Measurements from ENCODE around the gene PTPRT. TPM values are rescaled to one million over a fixed set of nuclear protein-coding genes. Genes with fewer than 3 reads are reported as not detected.

PTPRT gene
- total and polyA plus RNA-seq, 8 donors: 0.23 to 1.8 (median 0.95) TPM

- DNase-seq (no peak), FAIRE-seq (no peak)
- 43 to 50% methylated on average over 3 of the region's 3 CpGs for WGBS, 2 donors
These were observed 543.5 kb downstream of the PTPRT start for GRCh38 chr20:42646250-42646649.

GRCh38 chr20:42641886-42642285 lies 547.8 kb downstream of the PTPRT start:
- TF ChIP-seq CTCF (IDR thresholded peaks at IDR 0.05): no peak
- DNase-seq (peak in 1 of 6 donors; percentile 8), ATAC-seq (peak; percentile 43 to 90 (median 68)), FAIRE-seq (no peak)
- intact Hi-C loops (cut with DNase I): no loop called here
- WGBS, 2 donors: 24 to 27% methylated on average over 1 of the region's 1 CpG
- Histone ChIP-seq H3K27ac (no peak overlapping the region), H3K9me3 (no peaks in the 10 kb centered on the region), H3K4me1 (peaks cover 0 to 8% (median 0%) of the 10 kb centered on the region in 3 donors), H3K36me3 (no peaks in the 10 kb centered on the region), H3K27me3 (no peaks in the 10 kb centered on the region), H3K4me3 (no peak overlapping the region)

More at GRCh38 chr20:42646250-42646649, 543.5 kb downstream of the PTPRT start:
- peaks cover 0 to 8% (median 0%) of the 10 kb centered on the region in 3 donors for H3K4me1 ChIP-seq
- intact Hi-C loops (cut with DNase I): no loop called here
- no peak for TF ChIP-seq CTCF (IDR thresholded peaks at IDR 0.05)
- no peak overlapping the region for H3K4me3 ChIP-seq
- H3K9me3 ChIP-seq: no peaks in the 10 kb centered on the region
- no peak for ATAC-seq
- no peaks in the 10 kb centered on the region for H3K36me3 ChIP-seq
- H3K27ac ChIP-seq: no peak overlapping the region
- H3K27me3 ChIP-seq: no peaks in the 10 kb centered on the region

DNA sequence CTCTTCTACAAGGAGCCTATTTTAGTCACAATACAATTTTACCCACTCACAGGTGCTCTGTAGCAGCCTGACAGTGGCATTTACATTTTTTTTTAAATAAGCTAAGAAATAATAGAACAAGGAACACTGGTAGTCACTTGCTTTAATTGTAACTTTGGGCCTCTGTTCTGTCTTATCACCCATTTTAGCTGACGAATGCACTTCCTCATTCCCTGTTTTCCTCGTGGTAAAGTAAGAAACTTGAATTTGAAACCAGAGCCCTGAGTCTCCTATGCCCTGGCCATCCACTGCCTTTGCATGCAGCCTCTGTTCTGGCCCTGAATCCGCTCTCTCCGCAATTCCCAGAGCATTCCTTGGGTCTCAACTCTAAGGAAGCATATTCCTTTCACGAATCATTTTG lies 550.6 kb downstream of the PTPRT start:
- intact Hi-C loops (cut with DNase I): no loop called here
- WGBS, 2 donors: 63 to 68% methylated on average over 5 of the region's 5 CpGs
- no peak for FAIRE-seq

DNA sequence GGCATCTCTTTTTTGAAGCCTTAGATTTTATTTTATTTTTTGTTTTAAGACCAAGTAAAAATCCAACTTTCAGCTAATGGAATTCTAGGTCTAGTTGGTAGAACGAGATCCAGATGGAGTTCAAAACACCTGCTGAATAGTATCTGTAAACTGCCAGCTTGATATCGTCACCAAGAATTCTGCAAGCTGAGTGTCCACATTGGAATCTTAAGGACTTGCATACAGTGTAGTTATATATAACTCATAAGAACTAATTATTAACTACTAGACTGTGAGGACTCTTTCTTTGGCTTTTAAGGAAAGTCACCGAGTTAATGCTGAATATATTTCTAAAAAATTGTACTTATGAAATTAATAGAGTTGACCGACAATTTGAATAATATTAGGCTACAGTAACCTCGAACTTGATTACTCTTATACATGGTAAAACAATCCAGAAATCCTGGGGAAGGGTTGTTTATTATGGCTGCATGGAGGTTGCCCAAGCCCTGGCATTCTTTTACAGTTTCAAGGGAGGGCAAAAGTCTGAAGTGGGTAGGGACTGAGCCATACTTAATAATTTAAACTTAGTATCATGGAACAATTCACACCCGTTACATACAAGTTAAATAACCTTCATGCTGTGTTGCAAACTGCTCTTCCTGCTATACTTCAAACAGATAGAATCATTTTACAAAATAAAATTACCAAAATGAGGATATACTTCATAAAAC lies 553.9 kb downstream of the PTPRT start:
- no peak for TF ChIP-seq CTCF (IDR thresholded peaks at IDR 0.05)
- no peak overlapping the region for H3K27ac ChIP-seq
- no peaks in the 10 kb centered on the region for H3K36me3 ChIP-seq
- no peaks in the 10 kb centered on the region for H3K27me3 ChIP-seq
- intact Hi-C loops (cut with DNase I): no loop called here
- ATAC-seq: peak in 3 of 4 donors; percentile 63 to 93 (median 66)
- WGBS, 2 donors: 42 to 45% methylated on average over 6 of the region's 6 CpGs
- H3K4me3 ChIP-seq: no peak overlapping the region
- DNase-seq: no peak
- no peaks in the 10 kb centered on the region for H3K4me1 ChIP-seq
- H3K9me3 ChIP-seq: no peaks in the 10 kb centered on the region
- FAIRE-seq: no peak

More for the DNA sequence above, 550.6 kb downstream of the PTPRT start:
- H3K4me3 ChIP-seq: no peak overlapping the region
- H3K9me3 ChIP-seq: no peaks in the 10 kb centered on the region
- ATAC-seq: no peak
- H3K36me3 ChIP-seq: no peaks in the 10 kb centered on the region
- no peak overlapping the region for H3K27ac ChIP-seq
- TF ChIP-seq CTCF (IDR thresholded peaks at IDR 0.05): no peak
- peaks cover 0 to 8% (median 0%) of the 10 kb centered on the region in 3 donors for H3K4me1 ChIP-seq
- no peak for DNase-seq
- H3K27me3 ChIP-seq: no peaks in the 10 kb centered on the region

DNA sequence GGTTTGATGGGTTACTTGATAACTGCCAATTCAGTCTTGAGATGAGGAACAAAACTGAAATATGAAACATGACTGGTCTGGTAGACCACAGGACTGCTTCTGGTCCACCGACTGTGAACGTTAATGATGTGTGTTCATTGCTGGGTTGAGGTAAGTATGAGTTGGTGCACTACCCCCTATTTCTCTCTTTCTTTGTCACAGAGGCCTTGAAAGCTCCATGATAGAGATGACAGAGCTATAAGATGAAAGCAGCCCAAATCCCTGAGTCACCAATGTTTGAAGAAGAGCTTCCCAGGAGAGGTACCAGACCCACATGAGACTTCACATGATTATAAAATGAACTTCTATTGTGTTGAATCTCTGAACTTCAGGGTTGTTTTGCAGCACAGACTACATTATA lies 555.5 kb downstream of the PTPRT start:
- ATAC-seq: no peak
- Histone ChIP-seq H3K27ac (no peak overlapping the region), H3K27me3 (no peaks in the 10 kb centered on the region), H3K36me3 (no peaks in the 10 kb centered on the region), H3K9me3 (no peaks in the 10 kb centered on the region), H3K4me3 (no peak overlapping the region), H3K4me1 (no peaks in the 10 kb centered on the region)
- TF ChIP-seq CTCF (IDR thresholded peaks at IDR 0.05): no peak
- no peak for DNase-seq
- no peak for FAIRE-seq
- WGBS, 2 donors: 87 to 92% methylated on average over 2 of the region's 2 CpGs
- intact Hi-C loops (cut with DNase I): no loop called here

All from pancreas (tissue), 10 donors.